Thyroid gland (tissue), 4 donors: ENCODE results near the gene MCAM.

ENCODE experiments used
- POLR2A ChIP-seq, 2 donors: fragments of 450-650 bp; IDR thresholded peaks; one replicate each; pipeline ENCODE4 v1.6.1; 2017; ENCODE audit warnings: antibody characterized with exemption in 2 of 2, mild to moderate bottlenecking in 2 of 2, moderate library complexity in 1 of 2
- TF ChIP-seq, protein P1 (sequence below), 6 experiments: fragments of 200-600 bp in 3 of 6; fragments of 450-650 bp in 3 of 6; sonication (generic) in 3 of 6; IDR thresholded peaks; one replicate each; pipeline ENCODE4 v1.5.1; 2016 to 2019; ENCODE audit warnings: antibody characterized with exemption in 6 of 6, mild to moderate bottlenecking in 2 of 6, inconsistent platforms in 1 of 6, moderate library complexity in 1 of 6

DNA sequence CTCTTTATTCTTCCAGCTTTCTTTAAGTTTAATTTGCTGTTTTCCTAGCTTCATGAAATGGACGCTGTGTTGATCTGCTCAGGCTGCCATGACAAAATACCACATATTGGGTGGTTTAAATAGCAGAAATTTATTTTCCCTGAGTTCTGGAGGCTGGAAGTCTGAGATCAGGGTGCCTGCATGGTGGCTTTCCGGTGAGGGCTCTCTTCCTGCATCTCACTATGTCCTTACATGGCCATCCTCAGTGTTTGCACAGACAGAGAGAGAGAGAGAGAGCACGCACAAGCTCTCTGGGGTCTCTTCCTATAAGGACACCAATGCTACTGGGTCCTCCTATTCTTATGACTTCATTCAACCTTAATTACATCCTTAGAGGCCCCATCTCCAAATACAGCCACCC lies 28.7 kb downstream of the MCAM start:
- no peak for TF ChIP-seq POLR2A (IDR thresholded peaks at IDR 0.05)
- TF ChIP-seq, protein P1, sequence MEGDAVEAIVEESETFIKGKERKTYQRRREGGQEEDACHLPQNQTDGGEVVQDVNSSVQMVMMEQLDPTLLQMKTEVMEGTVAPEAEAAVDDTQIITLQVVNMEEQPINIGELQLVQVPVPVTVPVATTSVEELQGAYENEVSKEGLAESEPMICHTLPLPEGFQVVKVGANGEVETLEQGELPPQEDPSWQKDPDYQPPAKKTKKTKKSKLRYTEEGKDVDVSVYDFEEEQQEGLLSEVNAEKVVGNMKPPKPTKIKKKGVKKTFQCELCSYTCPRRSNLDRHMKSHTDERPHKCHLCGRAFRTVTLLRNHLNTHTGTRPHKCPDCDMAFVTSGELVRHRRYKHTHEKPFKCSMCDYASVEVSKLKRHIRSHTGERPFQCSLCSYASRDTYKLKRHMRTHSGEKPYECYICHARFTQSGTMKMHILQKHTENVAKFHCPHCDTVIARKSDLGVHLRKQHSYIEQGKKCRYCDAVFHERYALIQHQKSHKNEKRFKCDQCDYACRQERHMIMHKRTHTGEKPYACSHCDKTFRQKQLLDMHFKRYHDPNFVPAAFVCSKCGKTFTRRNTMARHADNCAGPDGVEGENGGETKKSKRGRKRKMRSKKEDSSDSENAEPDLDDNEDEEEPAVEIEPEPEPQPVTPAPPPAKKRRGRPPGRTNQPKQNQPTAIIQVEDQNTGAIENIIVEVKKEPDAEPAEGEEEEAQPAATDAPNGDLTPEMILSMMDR (IDR thresholded peaks at IDR 0.05), result no peak
